ENCODE results near the gene TMEM88. TPM values are rescaled to one million over a fixed set of nuclear protein-coding genes. Genes with fewer than 3 reads are reported as not detected.

The TMEM88 gene
- polyA plus RNA-seq, 1 donor from 2014 or later = 4.2 TPM

DNA sequence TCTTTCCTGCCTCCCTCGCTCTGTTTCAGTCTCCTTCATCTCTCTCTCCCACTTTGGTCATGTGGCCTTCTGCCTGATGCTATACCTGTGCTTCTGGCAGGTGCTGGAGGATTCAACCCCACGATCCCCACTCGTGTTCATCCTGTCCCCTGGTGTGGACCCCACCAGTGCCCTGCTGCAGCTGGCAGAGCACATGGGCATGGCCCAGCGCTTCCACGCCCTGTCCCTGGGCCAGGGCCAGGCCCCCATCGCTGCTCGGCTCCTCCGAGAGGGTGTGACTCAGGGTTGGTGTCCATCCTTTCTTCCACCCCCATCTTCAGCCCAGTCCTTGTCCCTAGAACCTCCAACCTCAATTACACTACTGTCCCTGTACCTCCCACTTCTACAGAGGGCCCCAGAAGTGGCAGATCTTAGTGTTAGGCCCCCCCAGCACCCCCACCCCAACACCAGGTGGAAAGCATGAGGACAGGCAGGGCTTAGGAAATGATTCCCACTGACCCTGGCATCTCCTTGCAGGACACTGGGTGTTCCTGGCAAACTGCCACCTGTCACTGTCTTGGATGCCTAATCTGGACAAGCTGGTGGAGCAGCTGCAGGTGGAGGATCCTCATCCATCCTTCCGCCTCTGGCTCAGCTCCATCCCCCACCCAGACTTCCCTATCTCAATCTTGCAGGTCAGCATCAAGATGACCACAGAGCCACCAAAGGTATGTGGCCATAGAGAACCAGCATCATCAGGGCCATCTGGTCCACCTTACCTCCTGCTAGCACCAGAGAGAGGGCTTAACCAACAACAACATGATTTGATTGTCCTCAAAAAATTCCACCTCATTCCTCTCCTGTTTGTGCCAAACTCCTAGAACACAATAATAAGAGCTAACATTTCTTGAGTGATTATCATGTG lies 30.6 kb upstream of the TMEM88 start:
- no peaks in the 10 kb centered on the region for H3K9me2 ChIP-seq (ENCODE audit: insufficient read depth, low read length)
- no peaks in the 10 kb centered on the region for H3K9me3 ChIP-seq (ENCODE audit: low read length)
- no peaks in the 10 kb centered on the region for H3K79me2 ChIP-seq (replicated peaks; ENCODE audit: insufficient read depth, low read length)
- H3K4me3 ChIP-seq (ENCODE audit: low read length) = no peak overlapping the region
- H3K27me3 ChIP-seq (ENCODE audit: insufficient read depth, low read depth, low read length) = no peaks in the 10 kb centered on the region
- H2AFZ ChIP-seq (ENCODE audit: low read depth, low read length) = no peak overlapping the region
- H3F3A ChIP-seq (ENCODE audit: insufficient read depth, low read length, poor library complexity, severe bottlenecking) = no peaks in the 10 kb centered on the region
- no peak for TF ChIP-seq MXI1 (conservative IDR thresholded peaks at IDR 0.05; ENCODE audit: poor library complexity, severe bottlenecking)
- TF ChIP-seq TAF1 (IDR thresholded peaks at IDR 0.05; ENCODE audit: low read depth) = no peak
- TF ChIP-seq, protein P1, sequence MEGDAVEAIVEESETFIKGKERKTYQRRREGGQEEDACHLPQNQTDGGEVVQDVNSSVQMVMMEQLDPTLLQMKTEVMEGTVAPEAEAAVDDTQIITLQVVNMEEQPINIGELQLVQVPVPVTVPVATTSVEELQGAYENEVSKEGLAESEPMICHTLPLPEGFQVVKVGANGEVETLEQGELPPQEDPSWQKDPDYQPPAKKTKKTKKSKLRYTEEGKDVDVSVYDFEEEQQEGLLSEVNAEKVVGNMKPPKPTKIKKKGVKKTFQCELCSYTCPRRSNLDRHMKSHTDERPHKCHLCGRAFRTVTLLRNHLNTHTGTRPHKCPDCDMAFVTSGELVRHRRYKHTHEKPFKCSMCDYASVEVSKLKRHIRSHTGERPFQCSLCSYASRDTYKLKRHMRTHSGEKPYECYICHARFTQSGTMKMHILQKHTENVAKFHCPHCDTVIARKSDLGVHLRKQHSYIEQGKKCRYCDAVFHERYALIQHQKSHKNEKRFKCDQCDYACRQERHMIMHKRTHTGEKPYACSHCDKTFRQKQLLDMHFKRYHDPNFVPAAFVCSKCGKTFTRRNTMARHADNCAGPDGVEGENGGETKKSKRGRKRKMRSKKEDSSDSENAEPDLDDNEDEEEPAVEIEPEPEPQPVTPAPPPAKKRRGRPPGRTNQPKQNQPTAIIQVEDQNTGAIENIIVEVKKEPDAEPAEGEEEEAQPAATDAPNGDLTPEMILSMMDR (IDR thresholded peaks at IDR 0.05; ENCODE audit: poor library complexity, severe bottlenecking) = no peak
- TF ChIP-seq EP300 (conservative IDR thresholded peaks at IDR 0.05; ENCODE audit: poor library complexity, severe bottlenecking) = no peak
- TF ChIP-seq SMC3 (conservative IDR thresholded peaks at IDR 0.05; ENCODE audit: poor library complexity) = no peak
- H4K20me1 ChIP-seq (ENCODE audit: insufficient read depth) = no peaks in the 10 kb centered on the region
- H3K9ac ChIP-seq (ENCODE audit: low read length) = no peak overlapping the region
- H3K4me2 ChIP-seq (ENCODE audit: low read length) = no peak overlapping the region
- H3K27ac ChIP-seq (ENCODE audit: low read length) = no peak overlapping the region
- H3K36me3 ChIP-seq (ENCODE audit: insufficient read depth, low read length) = no peaks in the 10 kb centered on the region

- Histone ChIP-seq H3K79me2 (replicated peaks; ENCODE audit: insufficient read depth, low read length) (no peaks in the 10 kb centered on the region), H4K20me1 (ENCODE audit: insufficient read depth) (no peaks in the 10 kb centered on the region), H3K27ac (ENCODE audit: low read length) (no peak overlapping the region), H2AFZ (ENCODE audit: low read depth, low read length) (no peak overlapping the region), H3K27me3 (ENCODE audit: insufficient read depth, low read depth, low read length) (no peaks in the 10 kb centered on the region), H3F3A (ENCODE audit: insufficient read depth, low read length, poor library complexity, severe bottlenecking) (no peaks in the 10 kb centered on the region), H3K9me3 (ENCODE audit: low read length) (no peaks in the 10 kb centered on the region), H3K4me2 (ENCODE audit: low read length) (no peak overlapping the region), H3K36me3 (ENCODE audit: insufficient read depth, low read length) (no peaks in the 10 kb centered on the region), H3K4me3 (ENCODE audit: low read length) (no peak overlapping the region), H3K9ac (ENCODE audit: low read length) (no peak overlapping the region), H3K9me2 (ENCODE audit: insufficient read depth, low read length) (no peaks in the 10 kb centered on the region)
- no peak for TF ChIP-seq TAF1 (IDR thresholded peaks at IDR 0.05; ENCODE audit: low read depth)
- TF ChIP-seq, protein P1 (IDR thresholded peaks at IDR 0.05; ENCODE audit: poor library complexity, severe bottlenecking) = peak; percentile 39
Observed at GRCh38 chr17:7825206-7825990, 29.5 kb upstream of the TMEM88 start.

DNA sequence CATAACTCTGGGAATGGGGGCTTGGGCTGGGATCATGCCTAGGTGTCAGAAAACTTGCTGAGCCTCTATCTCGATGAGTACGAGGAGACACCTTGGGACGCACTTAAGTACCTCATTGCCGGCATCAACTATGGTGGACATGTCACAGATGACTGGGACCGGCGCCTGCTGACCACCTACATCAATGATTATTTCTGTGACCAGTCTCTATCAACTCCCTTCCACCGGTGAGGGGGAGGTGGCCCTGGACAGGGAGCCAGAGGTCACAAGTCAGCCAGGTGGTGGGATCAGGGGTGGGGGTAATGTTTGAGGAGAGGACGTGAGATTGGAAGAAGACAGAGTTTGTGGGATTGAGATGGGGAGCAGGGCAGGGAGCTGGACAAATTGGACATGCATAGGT lies 24.2 kb upstream of the TMEM88 start:
- H3K27me3 ChIP-seq (ENCODE audit: insufficient read depth, low read depth, low read length) = no peaks in the 10 kb centered on the region
- no peak overlapping the region for H2AFZ ChIP-seq (ENCODE audit: low read depth, low read length)
- TF ChIP-seq EP300 (conservative IDR thresholded peaks at IDR 0.05; ENCODE audit: poor library complexity, severe bottlenecking) = no peak
- TF ChIP-seq POLR2AphosphoS5 (IDR thresholded peaks at IDR 0.05) = no peak
- TF ChIP-seq, protein P1 (IDR thresholded peaks at IDR 0.05; ENCODE audit: poor library complexity, severe bottlenecking) = no peak
- TF ChIP-seq MXI1 (conservative IDR thresholded peaks at IDR 0.05; ENCODE audit: poor library complexity, severe bottlenecking) = no peak
- H3K9me3 ChIP-seq (ENCODE audit: low read length) = no peaks in the 10 kb centered on the region
- no peaks in the 10 kb centered on the region for H4K20me1 ChIP-seq (ENCODE audit: insufficient read depth)
- H3K4me3 ChIP-seq (ENCODE audit: low read length) = no peak overlapping the region
- H3K9ac ChIP-seq (ENCODE audit: low read length) = no peak overlapping the region
- H3F3A ChIP-seq (ENCODE audit: insufficient read depth, low read length, poor library complexity, severe bottlenecking) = no peaks in the 10 kb centered on the region
- H3K36me3 ChIP-seq (ENCODE audit: insufficient read depth, low read length) = no peaks in the 10 kb centered on the region
- H3K27ac ChIP-seq (ENCODE audit: low read length) = no peak overlapping the region
- H3K9me2 ChIP-seq (ENCODE audit: insufficient read depth, low read length) = no peaks in the 10 kb centered on the region
- no peaks in the 10 kb centered on the region for H3K79me2 ChIP-seq (replicated peaks; ENCODE audit: insufficient read depth, low read length)
- no peak overlapping the region for H3K4me2 ChIP-seq (ENCODE audit: low read length)

Data from neural cell (in vitro differentiated cells).